Glutamatergic neuron (in vitro differentiated cells): Measurements from ENCODE around the gene MBP. TPM values are rescaled to one million over a fixed set of nuclear protein-coding genes. Genes with fewer than 3 reads are reported as not detected.

Experiments used
- DNase-seq: peaks from one replicate; pipeline ENCODE4 v3.0.0; 2022
- H3K27ac Mint-ChIP-seq: one replicate; pipeline ENCODE4 v1.8.0; 2020; ENCODE audit warnings: mild to moderate bottlenecking, mixed read lengths, inconsistent platforms; ENCODE audit not compliant: unreplicated experiment
- H3K27me3 Mint-ChIP-seq: one replicate; pipeline ENCODE4 v1.8.0; 2020; ENCODE audit warnings: mild to moderate bottlenecking, moderate library complexity, mixed read lengths, inconsistent platforms; ENCODE audit not compliant: unreplicated experiment
- H3K36me3 Mint-ChIP-seq: one replicate; pipeline ENCODE4 v1.8.0; 2020; ENCODE audit warnings: mild to moderate bottlenecking, mixed read lengths, inconsistent platforms; ENCODE audit not compliant: unreplicated experiment
- H3K4me1 Mint-ChIP-seq: one replicate; pipeline ENCODE4 v1.8.0; 2020; ENCODE audit warnings: mild to moderate bottlenecking, low read depth, mixed read lengths, inconsistent platforms; ENCODE audit not compliant: unreplicated experiment
- H3K4me3 Mint-ChIP-seq: one replicate; pipeline ENCODE4 v1.8.0; 2020; ENCODE audit warnings: mild to moderate bottlenecking, mixed read lengths, inconsistent platforms; ENCODE audit not compliant: unreplicated experiment
- H3K9me3 Mint-ChIP-seq: one replicate; pipeline ENCODE4 v1.8.0; 2020; ENCODE audit warnings: mild to moderate bottlenecking, moderate library complexity, mixed read lengths, inconsistent platforms; ENCODE audit not compliant: unreplicated experiment
- CTCF ChIP-seq: fragments of 200-600 bp; sonication (generic); IDR thresholded peaks from one replicate; pipeline ENCODE4 v1.5.0; 2021; ENCODE audit not compliant: partially characterized antibody, unreplicated experiment
- total RNA-seq: library from RNA; stranded (reverse); fragmentation: NEBNext Ultra II Directional; extraction: Animal tissue kit (Norgen Biotek cat#: 25700); gene quantifications from one replicate; pipeline ENCODE4 v1.2.1, GENCODE V29; 2021; ENCODE audit not compliant: unreplicated experiment

The MBP gene
- total RNA-seq, 1 donor from 2014 or later, result 82.6 TPM

- peaks cover 31% of the 10 kb centered on the region for H3K36me3 Mint-ChIP-seq
- peaks cover 7% of the 10 kb centered on the region for H3K9me3 Mint-ChIP-seq
- H3K4me3 Mint-ChIP-seq, result no peak overlapping the region
- no peak for TF ChIP-seq CTCF
- peak; percentile 58 for DNase-seq
- H3K4me1 Mint-ChIP-seq, result peaks cover 3% of the 10 kb centered on the region
- H3K27me3 Mint-ChIP-seq, result peaks cover 3% of the 10 kb centered on the region
- H3K27ac Mint-ChIP-seq, result peak overlapping the region; percentile 16
Measured at GRCh38 chr18:76943542-76944339, 188.8 kb downstream of the MBP start.

- no peak for TF ChIP-seq CTCF
- Mint-ChIP-seq H3K9me3 (peaks cover 5% of the 10 kb centered on the region), H3K36me3 (peaks cover 7% of the 10 kb centered on the region), H3K4me3 (no peak overlapping the region), H3K4me1 (peaks cover 3% of the 10 kb centered on the region), H3K27me3 (peaks cover 3% of the 10 kb centered on the region), H3K27ac (no peak overlapping the region)
- no peak for DNase-seq
Measured at GRCh38 chr18:76941284-76941683, 191.3 kb downstream of the MBP start.

GRCh38 chr18:76938619-76939018 is 194.0 kb downstream of the MBP start:
- no peak overlapping the region for H3K4me3 Mint-ChIP-seq
- DNase-seq, result peak; percentile 68
- no peak overlapping the region for H3K27ac Mint-ChIP-seq
- peaks cover under 1% of the 10 kb centered on the region for H3K4me1 Mint-ChIP-seq
- H3K27me3 Mint-ChIP-seq, result no peaks in the 10 kb centered on the region
- H3K9me3 Mint-ChIP-seq, result no peaks in the 10 kb centered on the region
- TF ChIP-seq CTCF, result no peak
- no peaks in the 10 kb centered on the region for H3K36me3 Mint-ChIP-seq

- no peak for DNase-seq
- H3K36me3 Mint-ChIP-seq, result peaks cover 3% of the 10 kb centered on the region
- H3K4me3 Mint-ChIP-seq, result no peak overlapping the region
- no peaks in the 10 kb centered on the region for H3K4me1 Mint-ChIP-seq
- H3K9me3 Mint-ChIP-seq, result no peaks in the 10 kb centered on the region
- H3K27me3 Mint-ChIP-seq, result no peaks in the 10 kb centered on the region
- H3K27ac Mint-ChIP-seq, result no peak overlapping the region
- no peak for TF ChIP-seq CTCF
Measured at GRCh38 chr18:76937597-76937996, 195.0 kb downstream of the MBP start.

- Mint-ChIP-seq H3K4me3 (no peak overlapping the region), H3K4me1 (no peaks in the 10 kb centered on the region), H3K27ac (no peak overlapping the region), H3K36me3 (peaks cover 5% of the 10 kb centered on the region), H3K27me3 (peaks cover 2% of the 10 kb centered on the region), H3K9me3 (no peaks in the 10 kb centered on the region)
- no peak for DNase-seq
- TF ChIP-seq CTCF, result no peak
Measured at GRCh38 chr18:76936877-76937276, 195.7 kb downstream of the MBP start.
